Stimulated activated CD4-positive, alpha-beta T cell treated with anti-CD3 and anti-CD28 coated beads, Interleukin-12 subunit alpha, Interleukin-12 subunit beta, amount 100 ng/mL, for 48 hours (primary cell): ENCODE results near the gene EPHA6.

Experiments
- DNase-seq, 3 donors: peaks; one replicate each; pipeline ENCODE4 v3.0.0-alpha.2; 2020; ENCODE audit warnings: low read depth in 2 of 3, low spot score in 1 of 3

Gene EPHA6

DNA sequence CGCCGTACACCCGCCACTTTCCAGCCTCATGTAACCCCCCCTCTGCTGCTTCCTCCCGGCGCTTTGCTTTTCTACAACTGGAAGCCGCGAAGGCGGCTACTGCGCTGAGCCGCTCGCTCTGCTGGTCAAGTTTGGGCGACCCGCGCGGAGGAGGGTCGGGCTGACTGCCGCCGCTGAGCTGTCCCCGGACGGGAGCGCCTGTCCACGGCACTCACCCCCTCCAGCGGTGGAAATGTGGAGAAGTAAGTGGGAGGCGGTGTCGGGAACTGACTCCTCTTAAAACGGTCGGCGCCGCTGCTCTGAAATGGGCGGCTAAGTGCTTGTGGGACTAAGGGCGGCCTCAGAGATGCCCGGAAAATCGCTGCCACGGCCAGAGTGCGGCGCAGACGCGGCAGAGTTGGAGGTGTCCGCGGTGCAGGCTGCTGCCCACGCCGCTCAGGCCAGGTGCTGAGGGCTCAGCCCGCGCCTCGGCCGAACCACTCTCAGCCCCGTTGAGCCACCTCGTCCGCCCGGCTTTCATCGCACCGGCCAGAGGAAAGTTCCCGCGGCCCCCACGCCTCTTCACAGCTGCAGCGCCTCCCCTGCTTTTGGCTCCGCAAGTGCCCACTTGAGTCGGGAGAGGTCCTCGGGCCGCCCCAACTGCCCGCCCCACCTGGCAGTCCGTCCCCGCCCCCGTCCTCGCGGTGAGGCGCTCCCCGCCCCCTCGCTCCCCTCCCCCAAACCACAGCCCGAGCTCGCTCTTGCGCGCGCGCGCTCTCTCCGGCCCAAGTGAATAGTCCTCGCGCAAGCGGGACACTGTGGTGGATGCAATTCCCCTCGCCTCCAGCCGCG, at the start of gene EPHA6:
Gene EPHA6 (plus strand): TSS at position 775 of the 831 bp plus-strand sequence.
- no peak for DNase-seq

DNA sequence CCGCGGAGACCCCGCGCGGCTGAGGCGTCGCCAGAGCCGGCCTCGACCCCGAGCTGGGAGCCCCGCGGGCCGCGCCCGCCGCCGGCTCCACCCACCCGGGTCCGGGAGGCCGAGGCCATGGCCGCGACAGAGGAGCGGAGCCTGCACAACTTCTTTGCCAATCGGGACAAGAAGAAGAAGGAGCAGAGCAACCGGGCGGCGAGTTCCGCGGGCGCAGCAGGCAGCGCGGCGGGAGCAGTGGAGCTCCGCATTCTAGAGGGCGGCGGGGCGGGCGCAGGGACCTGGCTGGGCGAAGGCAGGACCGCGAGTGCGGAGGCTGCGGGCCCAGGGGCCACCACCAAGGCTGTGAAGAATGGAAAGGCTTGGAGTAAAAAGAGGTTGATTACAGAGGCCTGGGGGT, 37.6 kb upstream of the EPHA6 start:
- DNase-seq, result no peak

DNA sequence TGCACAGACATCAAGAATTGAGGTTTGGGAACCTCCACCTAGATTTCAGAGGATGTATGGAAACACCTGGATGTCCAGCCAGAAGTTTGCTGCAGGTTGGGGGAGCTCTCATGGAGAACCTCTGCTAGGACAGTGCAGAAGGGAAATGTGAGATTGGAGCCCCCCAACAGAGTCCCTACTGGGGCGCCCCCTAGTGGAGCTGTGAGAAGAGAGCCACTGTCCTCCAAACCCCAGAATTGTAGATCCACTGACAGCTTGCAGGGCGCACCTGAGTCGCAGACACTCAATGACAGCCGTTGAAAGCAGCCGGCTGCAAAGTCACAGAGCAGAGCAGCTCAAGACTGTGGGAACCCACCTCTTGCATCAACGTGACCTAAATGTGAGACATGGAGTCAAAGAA, 34.6 kb upstream of the EPHA6 start:
- no peak for DNase-seq

DNA sequence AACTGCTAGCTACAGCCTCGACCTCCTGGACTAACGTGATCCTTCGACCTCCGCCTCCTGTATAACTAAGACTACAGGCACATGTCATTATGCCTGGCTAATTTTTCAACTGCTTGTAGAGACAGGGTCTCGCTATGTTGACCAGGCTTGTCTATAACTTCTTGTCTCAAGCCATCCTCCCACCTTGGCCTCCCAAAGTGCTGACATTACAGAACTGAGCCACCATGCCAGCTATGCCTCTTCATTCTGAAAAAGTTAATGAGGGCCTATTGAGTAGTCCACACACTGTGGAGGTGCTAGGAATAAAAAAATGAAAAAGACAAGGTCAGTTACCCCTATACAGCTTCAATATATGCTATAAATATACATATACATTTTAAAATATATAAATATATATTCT, 18.3 kb upstream of the EPHA6 start:
- DNase-seq, result no peak

DNA sequence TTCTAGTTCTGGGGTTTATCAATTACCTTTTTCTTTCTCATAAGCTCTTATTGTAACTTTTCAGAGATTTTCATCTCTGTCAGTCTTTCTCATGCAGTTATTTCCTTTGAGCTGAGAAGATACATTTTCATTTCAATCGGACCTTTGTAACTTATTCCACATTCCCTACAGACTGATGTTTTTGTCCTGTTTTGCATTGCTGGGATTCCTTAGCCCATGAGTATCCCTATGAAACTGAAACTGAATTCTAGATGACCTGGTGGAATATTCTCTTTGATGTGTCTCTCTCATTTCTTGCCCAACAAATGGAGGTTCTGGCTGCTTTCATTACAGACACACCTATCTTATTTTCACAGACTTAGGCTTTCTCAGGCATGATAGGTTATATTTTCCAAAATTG, 10.5 kb upstream of the EPHA6 start:
- no peak for DNase-seq

DNA sequence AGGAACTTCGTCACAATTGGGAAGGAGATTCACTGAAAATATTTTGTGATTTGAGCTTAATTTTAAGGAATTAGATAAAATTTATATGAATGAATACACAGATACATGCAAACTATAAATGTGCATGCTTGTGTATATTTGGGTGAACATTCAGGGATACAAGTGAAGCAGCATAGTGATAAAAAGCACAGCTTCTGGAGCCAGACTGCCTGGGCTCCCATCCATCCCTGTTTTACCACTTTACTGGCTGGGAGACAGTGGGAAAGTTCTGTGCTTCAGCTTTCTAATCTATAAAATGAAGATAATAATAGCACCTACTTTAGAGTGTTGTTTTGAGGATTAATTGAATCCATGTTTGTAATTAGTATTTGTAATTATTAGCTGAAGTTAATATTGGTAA, 8.1 kb upstream of the EPHA6 start:
- no peak for DNase-seq

DNA sequence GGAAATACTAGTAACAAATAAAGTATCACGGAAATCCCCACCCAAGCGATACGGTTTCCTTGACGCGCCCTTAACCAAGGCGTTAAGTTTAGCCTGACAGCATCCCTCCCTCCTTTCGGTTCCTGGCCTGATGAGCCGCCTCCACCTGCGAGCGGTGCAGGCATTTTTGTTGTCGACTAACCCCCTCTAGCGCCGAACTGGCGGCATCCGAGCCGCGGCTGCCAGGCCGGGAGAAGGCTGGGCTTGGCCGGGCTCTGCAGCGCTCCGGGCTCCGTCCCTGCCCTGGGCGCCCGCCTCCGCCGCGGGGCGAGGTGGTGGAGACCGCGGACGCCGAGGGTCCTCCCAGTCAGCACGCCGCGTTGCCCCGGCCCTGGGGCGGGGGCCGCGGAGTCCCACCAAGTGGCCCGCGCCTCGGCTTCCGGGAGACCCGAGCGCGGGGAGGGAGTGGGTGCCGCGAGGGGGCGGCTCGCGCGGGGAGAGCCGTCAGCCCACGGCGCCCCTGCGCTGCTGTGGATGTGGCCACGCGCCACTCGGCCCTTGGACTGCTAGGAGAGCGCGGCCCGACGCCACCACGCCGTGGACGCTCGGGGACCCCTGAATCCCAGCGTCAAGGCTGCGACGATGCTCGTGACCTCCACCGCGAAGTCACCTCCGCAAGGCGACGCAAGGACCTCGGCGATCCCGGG, 1.1 kb upstream of the EPHA6 start:
- peak; percentile 49 to 54 (median 50) for DNase-seq

DNA sequence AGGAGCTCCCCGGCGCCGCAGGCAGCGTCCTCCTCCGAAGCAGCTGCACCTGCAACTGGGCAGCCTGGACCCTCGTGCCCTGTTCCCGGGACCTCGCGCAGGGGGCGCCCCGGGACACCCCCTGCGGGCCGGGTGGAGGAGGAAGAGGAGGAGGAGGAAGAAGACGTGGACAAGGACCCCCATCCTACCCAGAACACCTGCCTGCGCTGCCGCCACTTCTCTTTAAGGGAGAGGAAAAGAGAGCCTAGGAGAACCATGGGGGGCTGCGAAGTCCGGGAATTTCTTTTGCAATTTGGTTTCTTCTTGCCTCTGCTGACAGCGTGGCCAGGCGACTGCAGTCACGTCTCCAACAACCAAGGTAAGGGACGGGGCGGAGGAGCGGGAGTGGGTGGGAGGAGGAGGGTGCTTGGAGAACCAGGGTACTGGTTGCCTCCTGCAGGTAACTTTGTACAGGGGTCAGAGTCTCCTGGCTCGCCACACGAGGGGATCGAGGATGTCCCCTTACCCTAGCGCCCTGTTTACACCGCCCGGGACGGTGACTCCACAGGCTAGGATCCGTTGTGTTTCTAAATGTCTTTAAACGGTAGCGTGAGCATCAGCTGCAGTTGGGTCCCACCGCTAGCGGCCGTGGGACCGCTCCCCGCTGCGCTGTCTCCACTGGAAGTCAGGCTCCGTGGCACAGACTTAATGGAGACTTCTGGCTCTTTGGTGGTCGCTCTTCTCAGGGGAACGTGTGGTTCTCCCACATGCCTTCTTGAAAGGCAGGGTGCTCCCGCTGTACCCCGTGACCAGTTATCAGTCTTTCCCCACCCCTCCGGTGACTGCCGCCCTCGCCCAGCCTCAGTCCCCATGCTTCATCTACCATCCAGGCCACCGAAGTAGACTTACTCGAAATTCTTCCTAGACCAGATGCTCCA, 515 bp downstream of the EPHA6 start:
- no peak for DNase-seq

DNA sequence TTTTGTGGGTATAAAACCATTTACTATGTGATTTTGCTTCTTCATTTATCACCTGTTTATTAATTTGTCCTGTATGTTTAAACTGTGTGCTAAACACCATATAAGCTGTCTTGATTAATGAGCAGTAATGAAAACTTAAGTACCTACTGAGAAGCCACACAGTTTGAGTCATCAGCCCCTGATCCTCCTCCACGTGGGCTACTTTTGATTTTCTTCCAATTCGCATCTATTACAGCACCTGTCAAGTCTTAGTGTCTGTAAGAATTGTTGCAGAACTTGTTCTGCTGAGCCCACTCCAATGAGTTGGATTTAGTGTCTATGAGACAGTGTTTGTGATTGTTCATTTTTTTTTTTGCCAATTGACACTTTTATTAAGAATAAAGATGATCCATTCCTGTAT, 16.8 kb downstream of the EPHA6 start:
- no peak for DNase-seq

DNA sequence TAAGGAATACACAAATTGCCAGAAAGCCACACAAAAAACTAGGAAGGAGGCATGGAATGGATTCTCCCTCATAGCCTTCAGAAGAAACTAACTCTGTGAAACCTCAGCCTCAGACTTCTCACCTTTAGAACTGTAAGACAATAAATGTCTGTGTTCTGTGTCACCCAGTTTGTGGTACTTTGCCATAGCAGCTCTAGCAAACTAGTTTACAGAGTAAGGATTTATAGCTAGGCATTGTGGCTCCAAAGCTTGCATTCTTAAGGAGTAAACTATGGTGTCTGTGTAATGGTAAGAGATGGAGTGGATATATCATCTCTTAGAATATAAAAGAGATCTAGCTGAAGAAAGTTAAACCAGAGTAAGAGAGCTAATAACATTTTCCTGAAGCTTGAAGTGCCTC, 18.9 kb downstream of the EPHA6 start:
- DNase-seq, result no peak

DNA sequence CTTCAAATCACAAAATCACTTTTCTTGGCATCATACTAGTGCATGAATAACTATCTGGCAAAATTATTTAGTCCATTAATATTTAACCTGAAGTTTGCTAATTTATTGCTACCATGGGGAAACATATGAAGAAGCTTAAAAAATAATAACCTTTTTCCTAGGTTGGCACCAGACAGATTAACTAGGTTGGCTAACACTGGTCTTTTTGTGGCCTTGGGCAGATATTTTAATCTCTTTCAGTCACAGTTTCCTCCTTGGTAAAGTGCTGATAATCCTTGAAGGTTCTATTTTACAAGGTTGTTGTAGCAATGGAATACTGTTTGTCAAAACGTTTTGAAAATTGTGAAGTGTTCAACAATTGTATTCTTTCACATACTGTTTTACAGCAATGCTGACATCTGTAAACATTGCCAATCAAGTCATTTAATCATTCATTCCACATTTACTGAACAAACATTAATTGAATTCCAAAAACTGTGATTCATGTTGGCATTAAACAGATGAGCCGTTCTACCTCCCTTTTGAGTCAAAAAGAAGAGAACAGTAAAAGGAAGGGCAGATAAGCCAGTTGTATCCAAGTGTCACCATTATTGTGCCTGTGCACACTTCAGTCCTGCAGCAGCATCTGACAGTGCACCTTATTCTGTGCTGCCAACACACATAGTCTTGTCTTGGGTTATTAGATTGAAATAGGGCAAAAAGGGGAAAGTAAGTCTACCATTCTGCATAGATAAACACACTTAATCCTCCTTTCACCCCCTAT, 21.9 kb downstream of the EPHA6 start:
- DNase-seq, result no peak

DNA sequence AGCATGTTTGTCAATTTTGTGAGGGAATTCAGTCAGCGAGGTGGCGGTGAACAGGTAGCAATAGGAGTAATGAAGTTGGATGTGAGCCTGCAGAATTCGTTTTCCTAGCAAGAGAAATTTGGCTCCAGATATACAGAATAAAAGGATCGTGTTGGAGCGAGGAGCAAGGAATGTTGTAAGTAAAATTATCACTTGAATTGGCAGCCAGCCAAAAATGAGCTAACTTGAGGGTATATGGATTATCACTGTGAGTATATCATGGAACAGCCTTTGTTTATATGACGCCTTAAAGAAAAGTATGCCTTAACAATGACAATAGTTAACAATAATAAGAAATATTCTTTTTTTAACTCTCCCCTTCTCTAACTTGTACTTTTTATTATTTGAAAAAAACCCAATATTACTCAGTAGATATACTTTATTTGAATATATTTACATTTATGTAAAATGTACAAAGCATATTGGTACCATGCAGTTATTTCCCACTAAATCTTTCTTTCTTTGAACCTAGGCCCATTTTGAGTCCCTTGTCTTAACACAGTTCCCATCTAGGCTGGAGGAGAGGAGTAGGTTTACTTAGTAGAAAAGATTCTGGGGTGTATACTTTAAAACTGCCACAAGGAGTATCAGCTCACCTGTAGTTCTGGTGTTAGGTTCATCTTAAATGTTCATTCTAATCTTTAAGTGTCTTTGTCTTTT, 29.3 kb downstream of the EPHA6 start:
- no peak for DNase-seq

DNA sequence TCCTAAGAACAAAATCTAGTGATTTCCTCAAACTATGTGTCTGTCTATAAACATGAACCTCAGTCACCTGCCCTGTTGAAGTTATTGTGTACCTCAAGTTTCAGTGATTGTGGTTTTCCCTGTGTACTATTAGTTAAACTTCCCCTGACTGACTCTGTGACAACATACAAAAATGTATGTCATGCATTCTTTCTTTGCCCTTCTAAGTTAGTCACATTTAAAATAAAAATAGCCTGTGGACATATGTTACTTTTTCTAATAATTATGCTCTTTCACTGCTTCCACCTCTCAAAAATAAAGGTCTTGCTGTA, 29.8 kb downstream of the EPHA6 start:
- DNase-seq, result no peak

DNA sequence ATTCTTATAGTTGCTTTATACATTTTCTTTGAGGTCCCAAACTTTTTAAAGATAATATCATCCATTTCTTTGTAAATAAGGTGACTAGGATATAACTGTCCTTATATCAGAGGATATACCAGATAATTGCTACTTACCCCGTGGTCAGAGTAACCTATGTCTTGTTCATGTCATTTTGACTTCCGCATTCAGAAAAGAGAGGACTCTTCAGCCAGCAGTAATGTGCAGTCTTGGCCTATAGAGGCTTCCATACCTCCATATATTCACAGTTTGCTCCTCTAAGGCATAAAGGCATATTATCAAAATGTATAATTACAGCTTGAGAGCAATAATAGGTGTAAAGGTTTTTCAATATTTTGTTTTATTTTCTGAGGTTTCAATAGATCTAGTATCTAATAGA, 38.5 kb downstream of the EPHA6 start:
- no peak for DNase-seq

DNA sequence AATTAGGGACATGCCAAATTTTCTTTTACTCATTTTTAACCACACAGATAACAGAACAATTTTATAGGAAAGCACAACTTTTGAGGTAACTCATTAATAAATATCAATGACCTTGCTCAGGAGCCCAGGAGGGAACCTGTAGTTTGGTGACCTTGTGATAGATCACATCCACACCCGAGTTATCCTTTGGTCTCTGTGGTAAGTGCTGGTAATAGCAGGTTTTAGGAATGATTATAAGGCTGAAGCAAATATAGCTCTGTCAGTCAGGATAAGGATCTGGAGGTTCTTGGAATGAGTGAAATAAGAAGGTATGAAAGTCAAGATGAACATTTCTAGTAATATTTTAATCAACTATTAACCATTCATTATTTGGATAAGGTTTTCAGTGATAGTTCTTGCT, 46.5 kb downstream of the EPHA6 start:
- no peak for DNase-seq

DNA sequence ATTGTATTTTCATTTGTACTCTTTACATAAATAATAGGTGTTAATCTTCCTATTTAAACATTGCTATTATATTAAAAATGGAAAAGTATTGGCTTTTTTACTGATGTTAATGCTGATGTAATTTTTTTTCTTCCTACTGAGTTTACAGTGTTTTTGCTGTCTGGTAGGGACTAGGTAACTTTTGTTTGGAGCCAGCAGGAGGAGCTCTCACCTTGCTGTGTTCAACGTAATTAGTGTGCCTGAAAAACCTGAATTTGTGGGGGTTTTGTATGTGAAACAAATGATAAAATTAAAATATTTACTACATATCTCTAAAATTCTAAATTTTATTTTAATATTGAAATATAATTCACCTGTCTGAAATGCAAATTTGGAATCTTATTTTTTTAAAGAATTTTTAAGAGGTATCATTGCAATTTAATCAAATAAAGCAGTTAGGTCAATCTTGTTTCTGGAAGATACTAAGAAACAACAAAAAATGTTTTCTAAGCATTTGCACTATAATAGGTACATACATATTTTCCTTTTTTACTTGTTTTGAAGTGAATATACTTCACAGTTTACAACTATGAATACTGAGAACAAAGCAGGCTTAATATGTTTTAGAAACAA, 48.8 kb downstream of the EPHA6 start:
- DNase-seq, result no peak

DNA sequence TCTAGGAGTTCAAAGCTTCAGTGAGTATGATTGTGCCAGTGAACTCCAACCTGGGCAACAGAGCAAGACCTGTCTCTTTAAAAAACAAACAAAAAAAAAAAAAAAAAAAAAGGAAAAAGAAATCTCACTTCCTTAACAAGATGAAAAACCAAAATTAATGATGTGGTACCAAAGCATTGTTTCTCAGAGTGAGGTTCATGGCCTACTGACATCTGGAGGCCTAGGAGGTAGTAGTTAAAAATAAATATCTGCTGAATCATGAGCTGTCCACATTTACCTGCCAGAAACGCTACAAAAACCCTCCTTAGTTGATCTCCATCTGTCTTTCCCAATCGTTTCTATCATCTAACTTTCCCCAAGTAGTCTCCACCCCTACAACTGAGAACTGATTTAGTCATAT, 51.2 kb downstream of the EPHA6 start:
- no peak for DNase-seq

DNA sequence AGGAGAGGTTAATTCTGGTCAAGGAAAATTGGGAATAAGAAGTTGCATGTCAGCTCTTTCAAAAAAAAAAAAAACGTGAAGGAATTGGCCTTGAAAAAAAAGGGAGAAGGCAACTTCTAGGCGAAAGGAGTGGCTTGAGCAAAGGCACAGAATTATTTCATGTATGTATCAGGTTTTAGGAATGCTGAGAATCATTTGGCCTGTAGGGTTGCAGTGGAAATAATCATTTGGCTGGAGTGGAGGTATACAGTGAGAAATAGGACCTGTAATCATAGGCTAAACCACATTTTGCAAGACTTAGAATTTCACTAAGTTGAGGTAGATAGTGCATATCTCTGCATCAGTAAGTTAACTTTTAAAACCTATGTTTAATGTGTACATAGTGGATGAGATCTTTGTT, 54.9 kb downstream of the EPHA6 start:
- DNase-seq, result no peak

DNA sequence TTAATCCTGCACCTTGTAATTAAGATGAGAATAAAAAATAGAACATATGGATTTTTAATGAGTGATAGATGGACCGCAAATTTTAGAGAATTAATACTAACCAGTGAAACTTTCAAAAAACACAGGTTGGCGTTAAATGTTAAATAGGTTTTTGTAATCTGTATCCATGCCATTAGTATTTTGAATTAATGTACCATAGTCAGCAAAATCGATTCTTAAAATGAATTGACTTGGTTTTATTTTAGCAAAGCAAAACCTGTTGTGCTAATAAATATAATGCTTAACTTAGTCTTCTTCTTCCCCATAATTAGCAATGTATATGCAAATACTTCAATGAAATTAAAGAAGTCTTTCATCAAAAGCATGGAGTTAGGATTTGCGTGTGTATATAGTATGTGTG, 63.1 kb downstream of the EPHA6 start:
- DNase-seq, result no peak

DNA sequence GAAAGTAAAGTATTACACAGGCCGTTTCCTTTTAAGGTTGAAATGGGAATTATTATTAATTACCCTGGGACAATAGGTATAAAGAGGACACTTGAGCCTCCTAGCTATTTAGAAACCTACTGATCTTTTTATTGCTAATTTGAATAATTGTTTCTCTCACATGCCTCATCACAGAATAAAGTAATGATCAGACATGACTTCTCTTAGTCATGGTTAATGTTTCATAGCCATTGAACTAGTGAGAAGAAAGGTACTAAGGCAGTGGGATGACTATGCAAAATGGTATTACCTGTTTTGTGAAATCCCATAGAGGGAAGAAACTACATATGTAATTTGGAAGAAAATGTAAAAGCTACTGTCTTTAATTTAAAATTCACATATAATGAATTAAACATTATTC, 85.6 kb downstream of the EPHA6 start:
- DNase-seq, result no peak
